GM12874 (cell line): ENCODE measurements around the gene SV2A.

Source experiments
- CTCF ChIP-seq: IDR thresholded peaks from 2 replicates; pipeline ENCODE4 v1.5.1; 2011; ENCODE audit warnings: low read depth, mild to moderate bottlenecking, control low read depth, low read length, moderate library complexity; ENCODE audit not compliant: insufficient read depth

Gene SV2A

GRCh38 chr1:149917571-149918144 lies at the start of gene SV2A:
SV2A (minus strand) TSS chr1:149917844; CDS start chr1:149913840, 4,004 bp downstream.
- TF ChIP-seq CTCF: no peak

- no peak for TF ChIP-seq CTCF
Observed at GRCh38 chr1:149967041-149967440, 49.4 kb upstream of the SV2A start.

GRCh38 chr1:149966405-149966804 lies 48.8 kb upstream of the SV2A start:
- TF ChIP-seq CTCF: no peak

GRCh38 chr1:149965440-149965839 lies 47.8 kb upstream of the SV2A start:
- TF ChIP-seq CTCF: no peak

- TF ChIP-seq CTCF: no peak
Observed at GRCh38 chr1:149963358-149963757, 45.7 kb upstream of the SV2A start.

GRCh38 chr1:149962736-149963135 lies 45.1 kb upstream of the SV2A start:
- TF ChIP-seq CTCF: no peak

GRCh38 chr1:149962039-149962647 lies 44.5 kb upstream of the SV2A start:
- TF ChIP-seq CTCF: peak; percentile 57

GRCh38 chr1:149949911-149950310 lies 32.3 kb upstream of the SV2A start:
- TF ChIP-seq CTCF: no peak
